OCI-LY1 (cell line): ENCODE measurements around the gene FLRT1.

Source experiments
- H2AFZ ChIP-seq: fragments of 200-600 bp; sonication (generic), shearing (Covaris generic); 2 replicates; pipeline ENCODE4 v1.6.0; 2014; ENCODE audit warnings: antibody characterized with exemption, mild to moderate bottlenecking, low read length
- H3F3A ChIP-seq: fragments of 200-600 bp; sonication (generic), shearing (Covaris generic); 2 replicates; pipeline ENCODE4 v1.6.0; 2014; ENCODE audit warnings: mild to moderate bottlenecking, antibody characterized with exemption, low read length, moderate library complexity; ENCODE audit not compliant: insufficient read depth
- H3K27ac ChIP-seq: fragments of 200-600 bp; sonication (generic); 2 replicates; pipeline ENCODE4 v1.5.1; 2014; ENCODE audit warnings: low read length, mixed run types, mild to moderate bottlenecking, low read depth; ENCODE audit not compliant: poor library complexity, severe bottlenecking
- H3K27me3 ChIP-seq: fragments of 200-600 bp; sonication (generic); 2 replicates; pipeline ENCODE4 v1.6.0; 2014; ENCODE audit warnings: antibody characterized with exemption, mild to moderate bottlenecking, low read length, moderate library complexity; ENCODE audit not compliant: insufficient read depth
- H3K36me3 ChIP-seq: fragments of 200-600 bp; sonication (generic); 2 replicates; pipeline ENCODE4 v1.6.1; 2014; ENCODE audit warnings: mild to moderate bottlenecking, antibody characterized with exemption, low read length, moderate library complexity, mixed read lengths; ENCODE audit not compliant: insufficient read depth
- H3K4me1 ChIP-seq: fragments of 200-600 bp; sonication (generic); 2 replicates; pipeline ENCODE4 v1.5.1; 2014; ENCODE audit warnings: mild to moderate bottlenecking, low read length, moderate library complexity; ENCODE audit not compliant: insufficient read depth, severe bottlenecking
- H3K4me2 ChIP-seq: fragments of 200-600 bp; sonication (generic), shearing (Covaris generic); 2 replicates; pipeline ENCODE4 v1.6.1; 2014; ENCODE audit warnings: low read length
- H3K4me3 ChIP-seq: fragments of 200-600 bp; sonication (generic); 2 replicates; pipeline ENCODE4 v1.5.1; 2014; ENCODE audit warnings: low read length, low read depth, mild to moderate bottlenecking, mixed read lengths; ENCODE audit not compliant: poor library complexity, severe bottlenecking
- H3K79me2 ChIP-seq: fragments of 200-600 bp; shearing (Covaris generic); 2 replicates; pipeline ENCODE4 v1.6.1; 2016; ENCODE audit warnings: mixed run types, low read length, mixed read lengths; ENCODE audit not compliant: insufficient read depth
- H3K9ac ChIP-seq: fragments of 200-600 bp; sonication (generic), shearing (Covaris generic); 2 replicates; pipeline ENCODE4 v1.6.1; 2014; ENCODE audit warnings: mild to moderate bottlenecking, low read length, mixed read lengths
- H3K9me2 ChIP-seq: fragments of 200-600 bp; sonication (generic), shearing (Covaris generic); 2 replicates; pipeline ENCODE4 v1.6.1; 2014; ENCODE audit warnings: low read depth, mild to moderate bottlenecking, low read length, mixed read lengths
- H3K9me3 ChIP-seq: fragments of 200-600 bp; shearing (Covaris generic); 2 replicates; pipeline ENCODE4 v1.6.1; 2014; ENCODE audit warnings: low read length, mixed read lengths
- H4K20me1 ChIP-seq: fragments of 200-600 bp; sonication (generic), shearing (Covaris generic); 2 replicates; pipeline ENCODE4 v1.6.0; 2016; ENCODE audit warnings: mild to moderate bottlenecking, low read length; ENCODE audit not compliant: insufficient read depth
- EZH2 ChIP-seq: fragments of 200-600 bp; sonication (generic), shearing (Covaris generic); IDR thresholded peaks from 2 replicates; pipeline ENCODE4 v1.8.0; 2017; ENCODE audit warnings: borderline replicate concordance, mixed run types, mild to moderate bottlenecking, antibody characterized with exemption, low read length, moderate library complexity, mixed read lengths
- TF ChIP-seq, protein P1 (sequence below): fragments of 200-600 bp; sonication (generic), shearing (Covaris generic); IDR thresholded peaks from 2 replicates; pipeline ENCODE4 v1.5.1; 2017; ENCODE audit warnings: mild to moderate bottlenecking, antibody characterized with exemption, low read length, moderate library complexity, mixed read lengths

The FLRT1 gene

GRCh38 chr11:64083398-64084080 lies 47.8 kb downstream of the FLRT1 start:
- H3K27ac ChIP-seq: no peak overlapping the region
- no peak overlapping the region for H2AFZ ChIP-seq
- no peak overlapping the region for H3K4me3 ChIP-seq
- no peaks in the 10 kb centered on the region for H3K4me1 ChIP-seq
- no peaks in the 10 kb centered on the region for H3K9me2 ChIP-seq
- no peak overlapping the region for H3K4me2 ChIP-seq
- no peak for TF ChIP-seq EZH2
- TF ChIP-seq, protein P1, sequence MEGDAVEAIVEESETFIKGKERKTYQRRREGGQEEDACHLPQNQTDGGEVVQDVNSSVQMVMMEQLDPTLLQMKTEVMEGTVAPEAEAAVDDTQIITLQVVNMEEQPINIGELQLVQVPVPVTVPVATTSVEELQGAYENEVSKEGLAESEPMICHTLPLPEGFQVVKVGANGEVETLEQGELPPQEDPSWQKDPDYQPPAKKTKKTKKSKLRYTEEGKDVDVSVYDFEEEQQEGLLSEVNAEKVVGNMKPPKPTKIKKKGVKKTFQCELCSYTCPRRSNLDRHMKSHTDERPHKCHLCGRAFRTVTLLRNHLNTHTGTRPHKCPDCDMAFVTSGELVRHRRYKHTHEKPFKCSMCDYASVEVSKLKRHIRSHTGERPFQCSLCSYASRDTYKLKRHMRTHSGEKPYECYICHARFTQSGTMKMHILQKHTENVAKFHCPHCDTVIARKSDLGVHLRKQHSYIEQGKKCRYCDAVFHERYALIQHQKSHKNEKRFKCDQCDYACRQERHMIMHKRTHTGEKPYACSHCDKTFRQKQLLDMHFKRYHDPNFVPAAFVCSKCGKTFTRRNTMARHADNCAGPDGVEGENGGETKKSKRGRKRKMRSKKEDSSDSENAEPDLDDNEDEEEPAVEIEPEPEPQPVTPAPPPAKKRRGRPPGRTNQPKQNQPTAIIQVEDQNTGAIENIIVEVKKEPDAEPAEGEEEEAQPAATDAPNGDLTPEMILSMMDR: no peak
- H3K9ac ChIP-seq: no peak overlapping the region
- no peaks in the 10 kb centered on the region for H3K36me3 ChIP-seq
- no peaks in the 10 kb centered on the region for H3K79me2 ChIP-seq
- no peaks in the 10 kb centered on the region for H3K9me3 ChIP-seq
- no peaks in the 10 kb centered on the region for H3F3A ChIP-seq
- H4K20me1 ChIP-seq: no peaks in the 10 kb centered on the region
- H3K27me3 ChIP-seq: peaks cover 4% of the 10 kb centered on the region; the same call in 1 of the 2 replicates

DNA sequence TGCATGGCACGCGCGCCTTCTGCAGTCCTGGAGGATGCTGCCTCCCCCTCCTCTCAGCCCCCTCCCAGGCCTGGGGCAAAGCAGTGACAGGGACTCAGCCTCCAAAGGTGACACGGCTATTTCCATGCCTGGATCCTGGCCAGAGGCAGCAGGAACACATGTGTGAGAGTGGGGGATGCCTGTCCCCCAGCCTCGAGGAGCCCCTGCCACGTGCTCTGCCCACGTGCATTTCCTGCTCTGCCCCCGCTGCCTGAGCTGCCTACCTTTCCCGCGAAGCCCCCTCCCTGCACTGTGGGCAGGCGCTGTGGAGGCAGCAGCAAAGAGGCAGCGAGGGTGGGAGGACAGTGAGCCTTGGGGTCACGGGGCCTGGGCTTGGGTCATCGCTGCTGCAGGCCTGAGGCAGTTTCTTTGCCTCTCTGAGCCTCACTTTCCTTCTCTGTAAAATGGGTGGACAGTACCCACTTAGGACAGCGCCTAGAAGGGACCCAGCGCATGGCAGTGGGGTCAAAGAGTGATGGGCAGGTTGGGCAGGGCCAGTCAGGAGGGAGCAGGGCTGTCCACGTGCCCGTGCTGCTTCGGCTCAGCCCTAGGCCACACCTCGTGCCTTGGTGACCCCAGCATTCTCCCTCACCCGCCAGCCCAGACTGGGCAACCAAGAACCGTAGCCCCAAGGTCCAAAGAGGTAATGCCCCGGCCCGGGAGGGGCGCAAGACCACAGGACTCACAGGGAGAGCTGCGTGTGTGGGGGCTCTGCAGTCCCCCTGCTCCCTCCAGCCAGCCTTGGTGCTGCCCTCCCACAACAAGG lies 48.6 kb downstream of the FLRT1 start:
- H3K27ac ChIP-seq: no peak overlapping the region
- TF ChIP-seq, protein P1: no peak
- TF ChIP-seq EZH2: no peak
- H3K9ac ChIP-seq: no peak overlapping the region
- no peaks in the 10 kb centered on the region for H3K9me2 ChIP-seq
- H3K27me3 ChIP-seq: peaks cover 3% of the 10 kb centered on the region; the same call in 1 of the 2 replicates
- no peaks in the 10 kb centered on the region for H3K9me3 ChIP-seq
- no peaks in the 10 kb centered on the region for H3K36me3 ChIP-seq
- no peak overlapping the region for H3K4me3 ChIP-seq
- no peak overlapping the region for H3K4me2 ChIP-seq
- no peaks in the 10 kb centered on the region for H4K20me1 ChIP-seq
- H3K4me1 ChIP-seq: no peaks in the 10 kb centered on the region
- no peaks in the 10 kb centered on the region for H3F3A ChIP-seq
- no peaks in the 10 kb centered on the region for H3K79me2 ChIP-seq
- H2AFZ ChIP-seq: no peak overlapping the region

- no peaks in the 10 kb centered on the region for H3F3A ChIP-seq
- no peak for TF ChIP-seq EZH2
- TF ChIP-seq, protein P1: no peak
- H3K9me3 ChIP-seq: no peaks in the 10 kb centered on the region
- no peak overlapping the region for H3K27ac ChIP-seq
- H4K20me1 ChIP-seq: no peaks in the 10 kb centered on the region
- H3K9me2 ChIP-seq: no peaks in the 10 kb centered on the region
- H3K4me3 ChIP-seq: no peak overlapping the region
- no peak overlapping the region for H2AFZ ChIP-seq
- H3K9ac ChIP-seq: no peak overlapping the region
- no peaks in the 10 kb centered on the region for H3K36me3 ChIP-seq
- H3K27me3 ChIP-seq: no peaks in the 10 kb centered on the region; the same call in 1 of the 2 replicates
- no peak overlapping the region for H3K4me2 ChIP-seq
- no peaks in the 10 kb centered on the region for H3K4me1 ChIP-seq
- no peaks in the 10 kb centered on the region for H3K79me2 ChIP-seq
These were observed 49.4 kb downstream of the FLRT1 start for GRCh38 chr11:64084951-64085710.
